DND-41 (cell line): ENCODE results near the gene PLPP6.
"Not testable (repeated sequence)": the region's sequence is repeated elsewhere in the genome, so short reads cannot be mapped to it uniquely, and the experiment has no call there.

ENCODE experiments used
- ATAC-seq: fragments of 200-7000 bp; cut with Tn5 transposase; 3 replicates; pipeline ENCODE4 v1.9.1; 2021; ENCODE audit warnings: low read depth; ENCODE audit not compliant: insufficient read depth
- DNase-seq: peaks from one replicate; pipeline ENCODE4 v3.0.0-alpha.2; 2020
- H2AFZ ChIP-seq: 2 replicates; pipeline ENCODE4 v1.6.0; 2012; ENCODE audit warnings: low read depth, low read length
- H3K27ac ChIP-seq: 2 replicates; pipeline ENCODE4 v1.5.1; 2012; ENCODE audit warnings: low read length, inconsistent platforms
- H3K27me3 ChIP-seq: fragments of 200-600 bp; sonication (generic); 2 replicates; pipeline ENCODE4 v1.6.0; 2012; ENCODE audit warnings: low read length, mild to moderate bottlenecking, inconsistent platforms; ENCODE audit not compliant: insufficient read depth, poor library complexity
- H3K36me3 ChIP-seq: 2 replicates; pipeline ENCODE4 v1.5.1; 2012; ENCODE audit warnings: low read length, inconsistent platforms; ENCODE audit not compliant: insufficient read depth
- H3K4me1 ChIP-seq: 2 replicates; pipeline ENCODE4 v1.5.1; 2012; ENCODE audit warnings: mild to moderate bottlenecking, low read length; ENCODE audit not compliant: insufficient read depth
- H3K4me2 ChIP-seq: 2 replicates; pipeline ENCODE4 v1.6.0; 2012; ENCODE audit warnings: mild to moderate bottlenecking, moderate library complexity, low read length, inconsistent platforms; ENCODE audit not compliant: insufficient read depth
- H3K4me3 ChIP-seq, 2 experiments: fragments of 200-600 bp in 1 of 2; shearing (Covaris generic) in 1 of 2; 2 replicates each; pipeline ENCODE4 v1.5.1; 2012 to 2016; ENCODE audit warnings: inconsistent platforms in 2 of 2, low read length in 2 of 2, mild to moderate bottlenecking in 2 of 2, low read depth in 1 of 2, moderate library complexity in 1 of 2
- H3K79me2 ChIP-seq: 2 replicates; pipeline ENCODE4 v1.6.0; 2012; ENCODE audit warnings: low read length, inconsistent platforms; ENCODE audit not compliant: insufficient read depth
- H3K9ac ChIP-seq: 2 replicates; pipeline ENCODE4 v1.6.0; 2012; ENCODE audit warnings: low read depth, mild to moderate bottlenecking, inconsistent platforms, low read length, moderate library complexity
- H3K9me3 ChIP-seq: 2 replicates; pipeline ENCODE4 v1.5.1; 2012; ENCODE audit warnings: low read length, moderate library complexity, mild to moderate bottlenecking, inconsistent platforms; ENCODE audit not compliant: insufficient read depth, severe bottlenecking
- H4K20me1 ChIP-seq: 2 replicates; pipeline ENCODE4 v1.6.0; 2012; ENCODE audit warnings: low read length; ENCODE audit not compliant: insufficient read depth
- CTCF ChIP-seq: IDR thresholded peaks from 2 replicates; pipeline ENCODE4 v1.5.1; 2012; ENCODE audit warnings: borderline replicate concordance, low read length, moderate library complexity, mild to moderate bottlenecking; ENCODE audit not compliant: poor library complexity, severe bottlenecking; ENCODE audit errors: extremely low read depth
- EZH2 ChIP-seq: IDR thresholded peaks from 3 replicates; pipeline ENCODE4 v1.6.1; 2012; ENCODE audit warnings: borderline replicate concordance, low read depth, mild to moderate bottlenecking, moderate library complexity, low read length, inconsistent platforms; ENCODE audit not compliant: severe bottlenecking

The PLPP6 gene

GRCh38 chr9:4654084-4654483 lies 8.0 kb upstream of the PLPP6 start:
- Histone ChIP-seq H3K79me2 (no peaks in the 10 kb centered on the region), H3K4me1 (no peaks in the 10 kb centered on the region), H3K9me3 (no peaks in the 10 kb centered on the region), H3K4me3 (no peak overlapping the region), H3K4me2 (no peak overlapping the region), H3K36me3 (no peaks in the 10 kb centered on the region), H3K9ac (no peak overlapping the region), H3K27me3 (no peaks in the 10 kb centered on the region), H4K20me1 (no peaks in the 10 kb centered on the region), H2AFZ (no peak overlapping the region), H3K27ac (no peak overlapping the region)
- TF ChIP-seq CTCF (no peak), EZH2 (no peak)
- ATAC-seq, result no peak
- DNase-seq, result no peak

GRCh38 chr9:4654538-4654937 lies 7.6 kb upstream of the PLPP6 start:
- no peaks in the 10 kb centered on the region for H3K36me3 ChIP-seq

GRCh38 chr9:4656196-4656595 lies 5.9 kb upstream of the PLPP6 start:
- H3K27ac ChIP-seq, H3K36me3 ChIP-seq, H3K4me3 ChIP-seq, H4K20me1 ChIP-seq, H3K27me3 ChIP-seq, DNase-seq, ATAC-seq, H3K4me1 ChIP-seq, H3K9ac ChIP-seq, H3K9me3 ChIP-seq, H3K4me2 ChIP-seq, H3K79me2 ChIP-seq, H2AFZ ChIP-seq: not testable (repeated sequence)

More at GRCh38 chr9:4654538-4654937, 7.6 kb upstream of the PLPP6 start:
- TF ChIP-seq EZH2 (no peak), CTCF (no peak)
- Histone ChIP-seq H3K9ac (no peak overlapping the region), H3K27me3 (no peaks in the 10 kb centered on the region), H3K4me3 (no peak overlapping the region), H3K9me3 (no peaks in the 10 kb centered on the region), H3K4me2 (no peak overlapping the region), H4K20me1 (no peaks in the 10 kb centered on the region), H3K27ac (no peak overlapping the region), H2AFZ (no peak overlapping the region), H3K4me1 (no peaks in the 10 kb centered on the region), H3K79me2 (no peaks in the 10 kb centered on the region)
- no peak for DNase-seq
- ATAC-seq, result no peak

GRCh38 chr9:4656621-4657020 lies 5.5 kb upstream of the PLPP6 start:
- no peaks in the 10 kb centered on the region for H4K20me1 ChIP-seq
- DNase-seq, result no peak
- H3K27ac ChIP-seq, result no peak overlapping the region
- H3K9ac ChIP-seq, result no peak overlapping the region
- H2AFZ ChIP-seq, result no peak overlapping the region
- H3K27me3 ChIP-seq, result no peaks in the 10 kb centered on the region
- no peaks in the 10 kb centered on the region for H3K36me3 ChIP-seq
- H3K79me2 ChIP-seq, result no peaks in the 10 kb centered on the region
- H3K4me3 ChIP-seq, result no peak overlapping the region
- H3K4me2 ChIP-seq, result no peak overlapping the region
- TF ChIP-seq CTCF, result no peak
- no peak for TF ChIP-seq EZH2
- ATAC-seq, result no peak
- H3K4me1 ChIP-seq, result peaks cover 6% of the 10 kb centered on the region
- no peaks in the 10 kb centered on the region for H3K9me3 ChIP-seq
